IMR-90 (cell line): Measurements from ENCODE around the gene RPS27A. TPM values are rescaled to one million over a fixed set of nuclear protein-coding genes. Genes with fewer than 3 reads are reported as not detected.

Source experiments
- ATAC-seq: fragments of 200-7000 bp; cut with Tn5 transposase; 2 replicates; pipeline ENCODE4 v1.9.1; 2020; ENCODE audit warnings: low read depth, mild to moderate bottlenecking, moderate library complexity
- BruUV-seq: library from RNA; stranded (reverse); fragments of 400-500 nt; replicated peaks from 2 replicates; lab custom pipeline; 2021; lab: Mats Ljungman, UMichigan
- CTCF ChIA-PET: fragments of 300-600 bp; formaldehyde crosslinking; extraction: SDS; loops from one replicate; lab custom pipeline; 2021; ENCODE audit warnings: antibody characterized with exemption; lab: Yijun Ruan, JAX
- POLR2A ChIA-PET: fragments of 300-600 bp; sonication (Branson Sonifier 250); formaldehyde crosslinking; loops from one replicate; lab custom pipeline; 2022; ENCODE audit warnings: antibody characterized with exemption; ENCODE audit not compliant: unreplicated experiment; lab: Charles Lee
- DNase-seq: peaks from one replicate; pipeline ENCODE4 v3.0.0; 2013
- H2AFZ ChIP-seq: replicated peaks from 2 replicates; pipeline ENCODE3; 2013; ENCODE audit warnings: low read length, mild to moderate bottlenecking; ENCODE audit not compliant: poor library complexity
- H2AK5ac ChIP-seq: 2 replicates; pipeline ENCODE4 v1.6.1; 2013; ENCODE audit warnings: low read depth, low read length, inconsistent platforms
- H2AK9ac ChIP-seq: replicated peaks from 2 replicates; pipeline ENCODE3; 2013; ENCODE audit warnings: mild to moderate bottlenecking, low read depth, low read length, moderate library complexity; ENCODE audit not compliant: poor library complexity
- H2BK120ac ChIP-seq: 2 replicates; pipeline ENCODE4 v1.6.1; 2013; ENCODE audit warnings: low read depth, low read length, inconsistent platforms
- H2BK15ac ChIP-seq: 3 replicates; pipeline ENCODE4 v1.6.1; 2013; ENCODE audit warnings: low read depth, low read length, inconsistent platforms
- H2BK20ac ChIP-seq: 2 replicates; pipeline ENCODE4 v1.6.1; 2013; ENCODE audit warnings: low read depth, mild to moderate bottlenecking, inconsistent platforms, low read length, moderate library complexity
- H2BK5ac ChIP-seq: 2 replicates; pipeline ENCODE4 v1.6.1; 2013; ENCODE audit warnings: mild to moderate bottlenecking, low read depth, low read length, inconsistent platforms; ENCODE audit not compliant: poor library complexity, severe bottlenecking
- H3K14ac ChIP-seq: replicated peaks from 2 replicates; pipeline ENCODE4 v1.6.1; 2013; ENCODE audit warnings: low read depth, low read length, inconsistent platforms
- H3K18ac ChIP-seq: 2 replicates; pipeline ENCODE4 v1.6.1; 2013; ENCODE audit warnings: low read depth, low read length, control low read depth
- H3K23ac ChIP-seq: 2 replicates; pipeline ENCODE4 v1.6.1; 2013; ENCODE audit warnings: low read depth, low read length, inconsistent platforms
- H3K27ac ChIP-seq: 2 replicates; pipeline ENCODE4 v1.5.1; 2013; ENCODE audit warnings: mild to moderate bottlenecking, control low read depth, low read length; ENCODE audit not compliant: insufficient read depth
- H3K27me3 ChIP-seq: 2 replicates; pipeline ENCODE4 v1.6.1; 2013; ENCODE audit warnings: low read length; ENCODE audit not compliant: control insufficient read depth, insufficient read depth
- H3K36me3 ChIP-seq: 2 replicates; pipeline ENCODE4 v1.6.1; 2013; ENCODE audit warnings: low read length, mixed read lengths; ENCODE audit not compliant: control insufficient read depth, insufficient read depth
- H3K4ac ChIP-seq: 2 replicates; pipeline ENCODE4 v1.6.1; 2013; ENCODE audit warnings: low read depth, low read length, inconsistent platforms
- H3K4me1 ChIP-seq: 2 replicates; pipeline ENCODE4 v1.6.1; 2013; ENCODE audit warnings: low read length, mixed read lengths; ENCODE audit not compliant: control insufficient read depth, insufficient read depth
- H3K4me2 ChIP-seq: 2 replicates; pipeline ENCODE4 v1.6.1; 2013; ENCODE audit warnings: low read depth, mild to moderate bottlenecking, control low read depth, low read length, moderate library complexity
- H3K4me3 ChIP-seq: 2 replicates; pipeline ENCODE4 v1.5.1; 2013; ENCODE audit warnings: low read depth, mild to moderate bottlenecking, control low read depth, low read length, moderate library complexity; ENCODE audit not compliant: insufficient read depth
- H3K56ac ChIP-seq: 2 replicates; pipeline ENCODE4 v1.6.1; 2013; ENCODE audit warnings: low read length, inconsistent platforms; ENCODE audit not compliant: insufficient read depth; ENCODE audit errors: extremely low read depth
- H3K79me1 ChIP-seq, 2 experiments: 2 replicates each; pipeline ENCODE4 v1.6.1; 2013; ENCODE audit warnings: low read length in 2 of 2, inconsistent platforms in 1 of 2, low read depth in 1 of 2
- H3K9ac ChIP-seq: 2 replicates; pipeline ENCODE4 v1.6.1; 2013; ENCODE audit warnings: low read depth, low read length, control low read depth
- H3K9me1 ChIP-seq: 2 replicates; pipeline ENCODE4 v1.6.1; 2013; ENCODE audit warnings: low read length, inconsistent platforms; ENCODE audit not compliant: insufficient read depth
- H3K9me3 ChIP-seq: 2 replicates; pipeline ENCODE4 v1.6.1; 2013; ENCODE audit warnings: low read length; ENCODE audit not compliant: control insufficient read depth, insufficient read depth
- H4K20me1 ChIP-seq: 2 replicates; pipeline ENCODE4 v1.6.1; 2013; ENCODE audit warnings: low read length, inconsistent platforms; ENCODE audit not compliant: insufficient read depth
- H4K5ac ChIP-seq: 2 replicates; pipeline ENCODE4 v1.6.1; 2013; ENCODE audit warnings: mild to moderate bottlenecking, low read depth, low read length, control low read depth
- H4K8ac ChIP-seq, 2 experiments: 2 replicates each; pipeline ENCODE4 v1.6.1; 2013; ENCODE audit warnings: low read depth in 2 of 2, low read length in 2 of 2, control low read depth in 1 of 2, inconsistent platforms in 1 of 2
- H4K91ac ChIP-seq: 2 replicates; pipeline ENCODE4 v1.6.1; 2013; ENCODE audit warnings: low read depth, low read length, inconsistent platforms; ENCODE audit not compliant: insufficient read depth
- BHLHE40 ChIP-seq: fragments of 150-350 bp; IDR thresholded peaks from 2 replicates; pipeline ENCODE4 v1.6.1; 2016; ENCODE audit warnings: mild to moderate bottlenecking, low read depth, low read length
- CEBPB ChIP-seq: IDR thresholded peaks from 2 replicates; pipeline ENCODE4 v1.6.1; 2012; ENCODE audit warnings: low read depth, low read length, improper control_type of control experiment
- CHD1 ChIP-seq: IDR thresholded peaks from 2 replicates; pipeline ENCODE4 v1.6.1; 2012; ENCODE audit warnings: low read depth, low read length, improper control_type of control experiment
- FOS ChIP-seq: fragments of 150-350 bp; IDR thresholded peaks from 2 replicates; pipeline ENCODE4 v1.6.1; 2016; ENCODE audit warnings: low read depth, low read length
- MAFK ChIP-seq: IDR thresholded peaks from 2 replicates; pipeline ENCODE4 v1.6.1; 2012; ENCODE audit warnings: low read depth, low read length, improper control_type of control experiment
- MAZ ChIP-seq: IDR thresholded peaks from 2 replicates; pipeline ENCODE4 v1.6.1; 2012; ENCODE audit warnings: low read depth, mild to moderate bottlenecking, low read length, improper control_type of control experiment, moderate library complexity, borderline replicate concordance
- MXI1 ChIP-seq: IDR thresholded peaks from 2 replicates; pipeline ENCODE4 v1.6.1; 2012; ENCODE audit warnings: low read depth, mild to moderate bottlenecking, low read length, moderate library complexity, borderline replicate concordance
- NFE2L2 ChIP-seq: fragments of 150-350 bp; IDR thresholded peaks from 2 replicates; pipeline ENCODE4 v1.6.1; 2016; ENCODE audit warnings: low read depth, mild to moderate bottlenecking, low read length
- POLR2A ChIP-seq: IDR thresholded peaks from 2 replicates; pipeline ENCODE4 v1.6.1; 2012; ENCODE audit warnings: mild to moderate bottlenecking, low read depth, low read length
- RAD21 ChIP-seq: IDR thresholded peaks from 2 replicates; pipeline ENCODE4 v1.6.1; 2012; ENCODE audit warnings: low read length, improper control_type of control experiment
- RCOR1 ChIP-seq: IDR thresholded peaks from 2 replicates; pipeline ENCODE4 v1.6.1; 2012; ENCODE audit warnings: mild to moderate bottlenecking, low read length, improper control_type of control experiment; ENCODE audit not compliant: insufficient replicate concordance
- RFX5 ChIP-seq: IDR thresholded peaks from 2 replicates; pipeline ENCODE4 v1.8.0; 2012; ENCODE audit warnings: low read depth, mild to moderate bottlenecking, low read length, moderate library complexity
- SMC3 ChIP-seq: fragments of 150-350 bp; IDR thresholded peaks from 2 replicates; pipeline ENCODE4 v1.6.1; 2016; ENCODE audit warnings: low read depth, mild to moderate bottlenecking, antibody characterized with exemption, low read length, moderate library complexity
- WGBS, 2 experiments: methylation state at CpG; one replicate each; pipeline versions ENCODE4 v1.1.5 to v1.1.7; 2013; ENCODE audit warnings: missing lambda C conversion rate in 2 of 2; ENCODE audit not compliant: insufficient read length in 1 of 2; ENCODE audit errors: extremely low coverage in 2 of 2; 5-methylcytosine and 5-hydroxymethylcytosine counted together
- dilution Hi-C: fragments of 300-500 bp; cut with HindIII; formaldehyde crosslinking; loops from one replicate; pipeline ENCODE4 v1.14.3; 2018; ENCODE audit warnings: low sequenced_read_pairs; ENCODE audit not compliant: unreplicated experiment
- in situ Hi-C: fragments of 300-500 bp; cut with MboI; formaldehyde crosslinking; loops from 3 replicates; pipeline ENCODE4 v1.14.3; 2019; ENCODE audit warnings: low sequenced_read_pairs, inconsistent platforms, mixed read lengths
- intact Hi-C: fragments of 100-400 bp; cut with micrococcal nuclease; formaldehyde crosslinking; loops from 2 replicates; pipeline ENCODE4 v1.10.0; 2022
- polyA plus RNA-seq, 3 experiments: library from polyadenylated mRNA; depleted of rRNA; stranded (reverse); fragments of >200 nt; gene quantifications; 2 replicates each; pipeline ENCODE4 v1.2.3, GENCODE V29; 2012; ENCODE audit warnings: low replicate concordance in 1 of 3
- total RNA-seq: library from RNA; depleted of rRNA; stranded (reverse); fragments of >200 nt; gene quantifications from 2 replicates; pipeline ENCODE4 v1.2.3, GENCODE V29; 2012
- TF ChIP-seq, protein P1 (sequence below): conservative IDR thresholded peaks from 2 replicates; pipeline ENCODE4 v1.5.1; 2012; ENCODE audit warnings: mild to moderate bottlenecking, low read depth, low read length, improper control_type of control experiment
- TF ChIP-seq, protein P2 (sequence below): fragments of 150-350 bp; IDR thresholded peaks from 2 replicates; pipeline ENCODE4 v1.6.1; 2016; ENCODE audit warnings: low read depth, mild to moderate bottlenecking, low read length, moderate library complexity, borderline replicate concordance
- TF ChIP-seq, protein P3 (sequence below): fragments of 150-350 bp; IDR thresholded peaks from 2 replicates; pipeline ENCODE4 v1.6.1; 2017; ENCODE audit warnings: mild to moderate bottlenecking, antibody characterized with exemption, low read length, low read depth

Gene RPS27A
- total and polyA plus RNA-seq, 2 of the 4 experiments (the other 2 are of a cell fraction), result 496 to 1,421 TPM

DNA sequence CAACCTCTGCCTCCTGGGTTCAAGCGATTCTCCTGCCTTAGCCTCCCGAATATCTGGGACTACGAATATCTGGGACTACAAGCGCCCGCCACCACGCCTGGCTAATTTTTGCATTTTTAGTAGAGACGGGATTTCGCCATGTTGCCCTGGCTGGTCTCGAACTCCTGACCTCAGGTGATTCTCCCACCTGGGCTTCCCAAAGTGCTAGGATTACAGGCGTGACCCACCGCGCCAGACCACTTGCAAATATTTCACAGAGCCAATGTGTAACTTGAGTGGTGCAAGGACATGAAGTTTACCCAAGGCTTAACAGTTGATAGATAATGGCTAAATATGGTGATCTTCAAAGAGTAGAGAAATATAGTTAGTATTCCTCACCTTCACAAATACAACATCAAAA is 50.6 kb downstream of the RPS27A start:
- H3K27me3 ChIP-seq, result no peaks in the 10 kb centered on the region
- H3K9me1 ChIP-seq, result 0 out of 2 replicates have a peak, but pooled peaks cover 5% of the 10 kb centered on the region
- ChIA-PET POLR2A (no interaction called here), CTCF (no interaction called here)
- no peaks in the 10 kb centered on the region for H3K9me3 ChIP-seq
- no peak overlapping the region for H4K5ac ChIP-seq
- H3K23ac ChIP-seq, result no peak overlapping the region
- no peaks in the 10 kb centered on the region for H4K20me1 ChIP-seq
- no peak overlapping the region for H3K18ac ChIP-seq
- no peak overlapping the region for H2AFZ ChIP-seq
- 0 out of 2 replicates have a peak, but pooled peaks cover 4% of the 10 kb centered on the region for H3K4me1 ChIP-seq
- WGBS, 2 experiments, result 92% methylated on average over 8 of the region's 12 CpGs; no CpG with 5 or more reads in 1 of the 2 experiments
- intact Hi-C loops (loop anchor here (5.0 to 10.0 kb wide), 2 partner anchors 222 to 1321 kb away; no protein-coding TSS in a partner anchor), dilution Hi-C loops (no loop called here), in situ Hi-C loops (no loop called here)
- no peak overlapping the region for H2BK15ac ChIP-seq
- no TSS peak for BruUV-seq
- H3K9ac ChIP-seq, result no peak overlapping the region
- H2AK5ac ChIP-seq, result no peak overlapping the region
- no peak overlapping the region for H3K14ac ChIP-seq
- H2BK120ac ChIP-seq, result no peak overlapping the region
- no peak overlapping the region for H2BK5ac ChIP-seq
- no peak overlapping the region for H3K4ac ChIP-seq
- H3K4me2 ChIP-seq, result no peak overlapping the region
- TF ChIP-seq MAFK (no peak), CEBPB (no peak), BHLHE40 (no peak), CHD1 (no peak), NFE2L2 (no peak), POLR2A (no peak), RAD21 (no peak), MXI1 (no peak), RCOR1 (no peak), MAZ (no peak), FOS (no peak), RFX5 (no peak), SMC3 (no peak)
- TF ChIP-seq, protein P1, sequence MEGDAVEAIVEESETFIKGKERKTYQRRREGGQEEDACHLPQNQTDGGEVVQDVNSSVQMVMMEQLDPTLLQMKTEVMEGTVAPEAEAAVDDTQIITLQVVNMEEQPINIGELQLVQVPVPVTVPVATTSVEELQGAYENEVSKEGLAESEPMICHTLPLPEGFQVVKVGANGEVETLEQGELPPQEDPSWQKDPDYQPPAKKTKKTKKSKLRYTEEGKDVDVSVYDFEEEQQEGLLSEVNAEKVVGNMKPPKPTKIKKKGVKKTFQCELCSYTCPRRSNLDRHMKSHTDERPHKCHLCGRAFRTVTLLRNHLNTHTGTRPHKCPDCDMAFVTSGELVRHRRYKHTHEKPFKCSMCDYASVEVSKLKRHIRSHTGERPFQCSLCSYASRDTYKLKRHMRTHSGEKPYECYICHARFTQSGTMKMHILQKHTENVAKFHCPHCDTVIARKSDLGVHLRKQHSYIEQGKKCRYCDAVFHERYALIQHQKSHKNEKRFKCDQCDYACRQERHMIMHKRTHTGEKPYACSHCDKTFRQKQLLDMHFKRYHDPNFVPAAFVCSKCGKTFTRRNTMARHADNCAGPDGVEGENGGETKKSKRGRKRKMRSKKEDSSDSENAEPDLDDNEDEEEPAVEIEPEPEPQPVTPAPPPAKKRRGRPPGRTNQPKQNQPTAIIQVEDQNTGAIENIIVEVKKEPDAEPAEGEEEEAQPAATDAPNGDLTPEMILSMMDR, result no peak
- TF ChIP-seq, protein P2, sequence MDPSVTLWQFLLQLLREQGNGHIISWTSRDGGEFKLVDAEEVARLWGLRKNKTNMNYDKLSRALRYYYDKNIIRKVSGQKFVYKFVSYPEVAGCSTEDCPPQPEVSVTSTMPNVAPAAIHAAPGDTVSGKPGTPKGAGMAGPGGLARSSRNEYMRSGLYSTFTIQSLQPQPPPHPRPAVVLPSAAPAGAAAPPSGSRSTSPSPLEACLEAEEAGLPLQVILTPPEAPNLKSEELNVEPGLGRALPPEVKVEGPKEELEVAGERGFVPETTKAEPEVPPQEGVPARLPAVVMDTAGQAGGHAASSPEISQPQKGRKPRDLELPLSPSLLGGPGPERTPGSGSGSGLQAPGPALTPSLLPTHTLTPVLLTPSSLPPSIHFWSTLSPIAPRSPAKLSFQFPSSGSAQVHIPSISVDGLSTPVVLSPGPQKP, result no peak
- TF ChIP-seq, protein P3, sequence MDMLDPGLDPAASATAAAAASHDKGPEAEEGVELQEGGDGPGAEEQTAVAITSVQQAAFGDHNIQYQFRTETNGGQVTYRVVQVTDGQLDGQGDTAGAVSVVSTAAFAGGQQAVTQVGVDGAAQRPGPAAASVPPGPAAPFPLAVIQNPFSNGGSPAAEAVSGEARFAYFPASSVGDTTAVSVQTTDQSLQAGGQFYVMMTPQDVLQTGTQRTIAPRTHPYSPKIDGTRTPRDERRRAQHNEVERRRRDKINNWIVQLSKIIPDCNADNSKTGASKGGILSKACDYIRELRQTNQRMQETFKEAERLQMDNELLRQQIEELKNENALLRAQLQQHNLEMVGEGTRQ, result no peak
- H4K91ac ChIP-seq, result no peak overlapping the region
- DNase-seq (no peak), ATAC-seq (no peak)
- H3K27ac ChIP-seq, result no peak overlapping the region
- H3K36me3 ChIP-seq, result no peaks in the 10 kb centered on the region
- no peak overlapping the region; a peak in 1 of 4 replicates for H4K8ac ChIP-seq
- H3K4me3 ChIP-seq, result no peak overlapping the region
- H3K79me1 ChIP-seq, result peaks cover 11% of the 10 kb centered on the region in 2 experiments; a peak in 3 of 4 replicates
- no peak overlapping the region for H3K56ac ChIP-seq
- H2AK9ac ChIP-seq, result no peak overlapping the region
- no peak overlapping the region for H2BK20ac ChIP-seq
